ENCODE data around the gene PLK3.
"Not testable (repeated sequence)": the region's sequence is repeated elsewhere in the genome, so short reads cannot be mapped to it uniquely, and the experiment has no call there.

The PLK3 gene

DNA sequence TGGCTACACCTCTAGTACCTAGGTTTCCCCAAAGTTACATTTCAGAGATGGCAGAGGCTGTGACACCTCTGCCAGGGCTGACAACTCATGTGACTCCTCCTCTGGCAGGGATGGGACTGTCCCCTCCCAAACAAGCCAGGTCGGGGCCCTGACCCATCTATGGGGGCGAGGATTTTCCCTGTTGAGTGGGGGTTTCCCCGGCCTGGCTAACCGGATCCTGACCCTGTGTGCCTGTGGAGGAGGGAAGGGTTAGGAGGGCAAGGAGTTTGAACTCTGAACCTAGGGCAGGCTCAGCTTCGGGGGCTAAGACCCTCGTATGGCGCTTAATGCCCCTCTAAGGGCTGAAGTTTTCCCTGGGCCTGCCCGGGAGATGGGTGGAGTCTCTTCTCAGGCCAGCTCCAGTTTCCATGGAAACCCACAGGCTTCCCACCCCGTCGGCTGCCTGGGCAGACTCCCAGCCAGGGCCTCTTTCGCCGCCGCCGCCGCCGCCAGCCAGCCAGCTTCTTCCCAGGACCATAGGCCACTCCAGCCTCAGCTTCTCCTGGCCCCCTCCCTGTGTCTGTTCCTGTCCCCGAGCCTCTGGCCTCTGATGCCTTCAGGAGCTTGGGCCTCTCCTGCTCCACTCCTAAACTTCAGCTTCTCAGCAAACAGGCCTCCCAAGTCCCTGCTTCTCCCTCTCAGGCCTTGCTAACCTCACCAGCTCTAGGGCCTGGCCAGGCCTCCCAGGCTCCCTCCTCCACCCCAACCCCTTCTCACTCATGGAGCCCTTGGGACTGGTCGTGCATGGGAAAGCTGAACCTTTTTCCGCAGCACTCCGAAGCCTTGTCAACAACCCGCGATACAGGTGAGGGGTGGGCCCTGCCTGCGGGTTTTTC, 8.1 kb downstream of the PLK3 start, which contains the start of gene BTBD19:
Gene BTBD19 (plus strand): TSS at position 461 of the 875 bp plus-strand sequence. CDS start 298 bp downstream, at position 759.
- no peaks in the 10 kb centered on the region for H3K27me3 ChIP-seq (ENCODE audit: insufficient read depth, poor library complexity, severe bottlenecking)

GRCh38 chr1:44808938-44809917, 9.1 kb downstream of the PLK3 start:
- Histone ChIP-seq H3K4me3 (replicated peaks; ENCODE audit: insufficient read depth, low read length) (no peak overlapping the region), H3K27me3 (ENCODE audit: insufficient read depth, poor library complexity, severe bottlenecking) (no peaks in the 10 kb centered on the region), H3K27ac (replicated peaks) (peak overlapping the region; percentile 100)
- peak; percentile 87 to 90 for DNase-seq (ENCODE audit: low read depth in 1 of 2, low spot score in 1 of 2)
- TF ChIP-seq, protein P1, sequence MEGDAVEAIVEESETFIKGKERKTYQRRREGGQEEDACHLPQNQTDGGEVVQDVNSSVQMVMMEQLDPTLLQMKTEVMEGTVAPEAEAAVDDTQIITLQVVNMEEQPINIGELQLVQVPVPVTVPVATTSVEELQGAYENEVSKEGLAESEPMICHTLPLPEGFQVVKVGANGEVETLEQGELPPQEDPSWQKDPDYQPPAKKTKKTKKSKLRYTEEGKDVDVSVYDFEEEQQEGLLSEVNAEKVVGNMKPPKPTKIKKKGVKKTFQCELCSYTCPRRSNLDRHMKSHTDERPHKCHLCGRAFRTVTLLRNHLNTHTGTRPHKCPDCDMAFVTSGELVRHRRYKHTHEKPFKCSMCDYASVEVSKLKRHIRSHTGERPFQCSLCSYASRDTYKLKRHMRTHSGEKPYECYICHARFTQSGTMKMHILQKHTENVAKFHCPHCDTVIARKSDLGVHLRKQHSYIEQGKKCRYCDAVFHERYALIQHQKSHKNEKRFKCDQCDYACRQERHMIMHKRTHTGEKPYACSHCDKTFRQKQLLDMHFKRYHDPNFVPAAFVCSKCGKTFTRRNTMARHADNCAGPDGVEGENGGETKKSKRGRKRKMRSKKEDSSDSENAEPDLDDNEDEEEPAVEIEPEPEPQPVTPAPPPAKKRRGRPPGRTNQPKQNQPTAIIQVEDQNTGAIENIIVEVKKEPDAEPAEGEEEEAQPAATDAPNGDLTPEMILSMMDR (IDR thresholded peaks at IDR 0.05; ENCODE audit: insufficient read depth, low read length), result no peak
- peak; percentile 57 for TF ChIP-seq GABPA (IDR thresholded peaks at IDR 0.05; ENCODE audit: low read depth)
- TF ChIP-seq REST (IDR thresholded peaks at IDR 0.05; ENCODE audit: insufficient replicate concordance, low read depth), result peak; percentile 49
- peak; percentile 76 for TF ChIP-seq POLR2AphosphoS5 (IDR thresholded peaks at IDR 0.05; ENCODE audit: low read depth)
- TF ChIP-seq SPI1 (IDR thresholded peaks at IDR 0.05; ENCODE audit: borderline replicate concordance, low read depth), result peak; percentile 63

More for the DNA sequence above, 8.1 kb downstream of the PLK3 start, which contains the start of gene BTBD19:
- TF ChIP-seq REST (IDR thresholded peaks at IDR 0.05; ENCODE audit: insufficient replicate concordance, low read depth), result no peak
- Histone ChIP-seq H3K27ac (replicated peaks) (peak within 1 kb of the TSS; percentile 100), H3K4me3 (replicated peaks; ENCODE audit: insufficient read depth, low read length) (no peak within 1 kb of the TSS)
- DNase-seq (ENCODE audit: low read depth in 1 of 2, low spot score in 1 of 2), result peak in 1 of 2 experiments; percentile 53

DNA sequence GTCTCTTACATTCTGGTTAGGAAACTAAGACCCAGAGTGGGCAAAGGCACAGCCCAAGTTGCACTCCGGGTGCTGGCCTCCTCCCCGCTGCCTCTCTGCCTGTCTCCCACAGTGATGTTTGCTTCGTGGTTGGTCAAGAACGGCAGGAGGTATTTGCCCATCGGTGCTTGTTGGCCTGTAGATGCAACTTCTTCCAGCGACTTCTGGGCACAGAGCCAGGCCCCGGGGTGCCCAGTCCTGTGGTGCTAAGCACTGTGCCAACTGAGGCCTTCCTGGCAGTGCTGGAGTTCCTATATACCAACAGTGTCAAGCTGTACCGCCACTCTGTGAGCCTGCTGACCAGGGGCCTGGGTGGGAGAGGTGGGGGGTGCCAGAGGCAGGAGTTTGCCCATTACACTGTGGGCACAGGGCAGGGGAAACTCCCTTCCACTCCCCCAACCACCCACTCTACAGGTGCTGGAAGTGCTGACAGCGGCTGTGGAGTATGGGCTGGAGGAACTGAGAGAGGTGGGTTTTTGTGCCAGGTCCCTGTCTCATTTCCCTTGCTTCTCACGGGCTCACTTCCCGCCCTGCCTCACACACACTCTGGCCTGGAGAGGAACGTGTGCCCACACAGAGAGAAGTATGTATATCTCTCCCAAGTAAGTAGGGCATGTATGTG, 10.1 kb downstream of the PLK3 start:
- Histone ChIP-seq H3K27me3 (ENCODE audit: insufficient read depth, poor library complexity, severe bottlenecking) (no peaks in the 10 kb centered on the region), H3K27ac (replicated peaks) (peak overlapping the region; percentile 100), H3K4me3 (replicated peaks; ENCODE audit: insufficient read depth, low read length) (no peak overlapping the region)
- peak in 1 of 2 experiments; percentile 75 for DNase-seq (ENCODE audit: low read depth in 1 of 2, low spot score in 1 of 2)
- no peak for TF ChIP-seq SPI1 (IDR thresholded peaks at IDR 0.05; ENCODE audit: borderline replicate concordance, low read depth)
- no peak for TF ChIP-seq REST (IDR thresholded peaks at IDR 0.05; ENCODE audit: insufficient replicate concordance, low read depth)
- no peak for TF ChIP-seq POLR2AphosphoS5 (IDR thresholded peaks at IDR 0.05; ENCODE audit: low read depth)

GRCh38 chr1:44810762-44811105, 10.6 kb downstream of the PLK3 start:
- not testable (repeated sequence) for DNase-seq (ENCODE audit: low read depth in 1 of 2, low spot score in 1 of 2); H3K27me3 ChIP-seq (ENCODE audit: insufficient read depth, poor library complexity, severe bottlenecking); H3K4me3 ChIP-seq (replicated peaks; ENCODE audit: insufficient read depth, low read length)
- H3K27ac ChIP-seq (replicated peaks), result peak overlapping the region; percentile 100
